Endothelial cell of umbilical vein (primary cell): ENCODE results near the gene PDE4B. TPM values are rescaled to one million over a fixed set of nuclear protein-coding genes. Genes with fewer than 3 reads are reported as not detected.
A peak's percentile ranks its signal among the peaks of the same experiment; 100 is the strongest.

ENCODE experiments used
- BruUV-seq: library from RNA; stranded (reverse); fragments of 400-500 nt; replicated peaks from 2 replicates; lab custom pipeline; 2021; lab: Mats Ljungman, UMichigan
- CTCF ChIA-PET: fragments of 300-600, 350-600 bp; sonication (Branson Sonifier 250); formaldehyde crosslinking; loops from one replicate; lab custom pipeline; 2021; ENCODE audit warnings: antibody characterized with exemption, inconsistent platforms; lab: Charles Lee
- POLR2A ChIA-PET: fragments of 300-600, 350-600 bp; sonication (Branson Sonifier 250); formaldehyde crosslinking; loops from one replicate; lab custom pipeline; 2021; ENCODE audit warnings: antibody characterized with exemption, inconsistent platforms; lab: Charles Lee
- DNase-seq: peaks from one replicate; pipeline ENCODE4 v3.0.0-alpha.2; 2011; ENCODE audit warnings: low read depth, low spot score
- FAIRE-seq: peaks from 2 replicates; lab custom pipeline; 2011; peaks lifted over from hg19 to GRCh38; lab: Jason Lieb, UNC
- H2AFZ ChIP-seq: 2 replicates; pipeline ENCODE4 v1.6.0; 2012; ENCODE audit warnings: low read depth, low read length, control low read depth, inconsistent platforms
- H3K27ac ChIP-seq: 2 replicates; pipeline ENCODE4 v1.5.1; 2011; ENCODE audit warnings: low read depth, mild to moderate bottlenecking, control low read depth, low read length, moderate library complexity; ENCODE audit not compliant: insufficient read depth
- H3K27me3 ChIP-seq, 2 experiments: 2 replicates each; pipeline versions ENCODE4 v1.6.0 to v1.6.1; 2011; ENCODE audit warnings: low read length in 2 of 2, mixed read lengths in 1 of 2; ENCODE audit not compliant: control insufficient read depth in 2 of 2, insufficient read depth in 2 of 2
- H3K36me3 ChIP-seq, 2 experiments: 2 replicates in 1 of 2; 3 replicates in 1 of 2; pipeline ENCODE4 v1.5.1; 2011; ENCODE audit warnings: low read length in 2 of 2, mild to moderate bottlenecking in 1 of 2, moderate library complexity in 1 of 2; ENCODE audit not compliant: control insufficient read depth in 2 of 2, insufficient read depth in 2 of 2; ENCODE audit errors: extremely low read depth in 1 of 2
- H3K4me1 ChIP-seq: 3 replicates; pipeline ENCODE4 v1.5.1; 2011; ENCODE audit warnings: mild to moderate bottlenecking, low read length; ENCODE audit not compliant: control insufficient read depth, insufficient read depth; ENCODE audit errors: extremely low read depth
- H3K4me2 ChIP-seq: 2 replicates; pipeline ENCODE4 v1.6.1; 2011; ENCODE audit warnings: low read length, control low read depth, mixed read lengths; ENCODE audit not compliant: insufficient read depth
- H3K4me3 ChIP-seq, 3 experiments: fragments of 200-600 bp in 1 of 3; sonication (generic), shearing (Covaris generic) in 1 of 3; replicated peaks in 1 of 3; 2 replicates each; pipeline ENCODE4 v1.5.1; 2011 to 2016; ENCODE audit warnings: control low read depth in 3 of 3, low read length in 3 of 3, mild to moderate bottlenecking in 2 of 3, inconsistent platforms in 1 of 3, low read depth in 1 of 3, moderate library complexity in 1 of 3; ENCODE audit not compliant: insufficient read depth in 1 of 3
- H3K79me2 ChIP-seq: 2 replicates; pipeline ENCODE4 v1.6.0; 2012; ENCODE audit warnings: low read length, inconsistent platforms; ENCODE audit not compliant: control insufficient read depth, insufficient read depth
- H3K9ac ChIP-seq: replicated peaks from 2 replicates; pipeline ENCODE3; 2011; ENCODE audit warnings: low read length, control low read depth; ENCODE audit not compliant: insufficient read depth; ENCODE audit errors: extremely low read depth
- H3K9me1 ChIP-seq: replicated peaks from 3 replicates; pipeline ENCODE4 v1.6.0; 2011; ENCODE audit warnings: mild to moderate bottlenecking, low read length; ENCODE audit not compliant: control insufficient read depth, insufficient read depth; ENCODE audit errors: extremely low read depth
- H3K9me3 ChIP-seq: replicated peaks from 2 replicates; pipeline ENCODE4 v1.5.1; 2012; ENCODE audit warnings: low read length, inconsistent platforms; ENCODE audit not compliant: control insufficient read depth, insufficient read depth
- H4K20me1 ChIP-seq: replicated peaks from 2 replicates; pipeline ENCODE3; 2011; ENCODE audit warnings: mild to moderate bottlenecking, low read length; ENCODE audit not compliant: control insufficient read depth, insufficient read depth; ENCODE audit errors: extremely low read depth
- CTCF ChIP-seq, 2 donors: IDR thresholded peaks; 1 replicate in 1 of 2; 2 replicates in 1 of 2; pipeline ENCODE4 v1.5.1; 2011; ENCODE audit warnings: low read length in 2 of 2, mild to moderate bottlenecking in 2 of 2, moderate library complexity in 2 of 2, control low read depth in 1 of 2, inconsistent platforms in 1 of 2, low read depth in 1 of 2; ENCODE audit not compliant: insufficient read depth in 1 of 2; ENCODE audit errors: extremely low read depth in 1 of 2
- EZH2 ChIP-seq: IDR thresholded peaks from 2 replicates; pipeline ENCODE4 v1.6.1; 2012; ENCODE audit warnings: borderline replicate concordance, low read depth, mild to moderate bottlenecking, moderate library complexity, low read length, inconsistent platforms; ENCODE audit not compliant: severe bottlenecking
- FOS ChIP-seq: IDR thresholded peaks from 2 replicates; pipeline ENCODE4 v1.6.1; 2011; ENCODE audit warnings: mild to moderate bottlenecking, low read length, moderate library complexity, borderline replicate concordance; ENCODE audit not compliant: insufficient read depth
- GATA2 ChIP-seq: IDR thresholded peaks from 2 replicates; pipeline ENCODE4 v1.7.0; 2011; ENCODE audit warnings: low read depth, mild to moderate bottlenecking, moderate library complexity, mixed read lengths, low read length; ENCODE audit not compliant: insufficient read length, insufficient read depth
- JUN ChIP-seq: IDR thresholded peaks from 2 replicates; pipeline ENCODE4 v1.6.1; 2011; ENCODE audit warnings: borderline replicate concordance, low read depth; ENCODE audit not compliant: insufficient read length, insufficient read depth
- MAX ChIP-seq: IDR thresholded peaks from 2 replicates; pipeline ENCODE4 v1.6.1; 2011; ENCODE audit not compliant: insufficient read depth, insufficient read length
- MYC ChIP-seq: IDR thresholded peaks from one replicate; pipeline ENCODE4 v1.6.1; 2011; ENCODE audit warnings: mild to moderate bottlenecking, low read depth, low read length
- POLR2A ChIP-seq: IDR thresholded peaks from 2 replicates; pipeline ENCODE4 v1.6.1; 2012; ENCODE audit warnings: low read depth, mild to moderate bottlenecking, control low read depth, low read length
- POLR2AphosphoS5 ChIP-seq: IDR thresholded peaks from 2 replicates; pipeline ENCODE4 v1.6.1; 2012; ENCODE audit warnings: low read depth, mild to moderate bottlenecking, control low read depth, low read length, moderate library complexity; ENCODE audit not compliant: insufficient read depth
- dilution Hi-C: fragments of 300-500 bp; cut with MboI; formaldehyde crosslinking; loops from one replicate; pipeline ENCODE4 v1.15.0; 2019; ENCODE audit warnings: low sequenced_read_pairs; ENCODE audit not compliant: extremely low pct_ligation_motif_present
- intact Hi-C: fragments of 100-400 bp; cut with micrococcal nuclease; formaldehyde crosslinking; loops from one replicate; pipeline ENCODE4 v1.10.0; 2022
- polyA plus RNA-seq, 4 experiments: library from polyadenylated mRNA; depleted of rRNA in 3 of 4; stranded (reverse) in 3 of 4; unstranded in 1 of 4; fragments of >200 nt; gene quantifications; 2 replicates each; pipeline versions ENCODE4 v1.2.1 to v1.2.3, GENCODE V29; 2011 to 2012; ENCODE audit warnings: missing spikeins in 1 of 4
- total RNA-seq: library from RNA; stranded (reverse); gene quantifications from 2 replicates; pipeline ENCODE4 v1.2.3, GENCODE V29; 2021

PDE4B gene
- total and polyA plus RNA-seq, 2 donors (not counting 3 experiments of a cell fraction or from before 2014, with no cell fraction given), result 63.5 to 69.8 TPM

- H3K4me3 ChIP-seq, result no peak overlapping the region
- H3K79me2 ChIP-seq, result no peaks in the 10 kb centered on the region
- H4K20me1 ChIP-seq, result no peaks in the 10 kb centered on the region
- FAIRE-seq (no peak), DNase-seq (no peak)
- H3K9ac ChIP-seq, result no peak overlapping the region
- no peak overlapping the region for H3K27ac ChIP-seq
- no peaks in the 10 kb centered on the region for H3K36me3 ChIP-seq
- no peaks in the 10 kb centered on the region for H3K4me1 ChIP-seq
- dilution Hi-C loops, result no loop called here
- intact Hi-C loops, result no loop called here
- H2AFZ ChIP-seq, result peak overlapping the region; percentile 24
- CTCF ChIA-PET, result interaction anchor here (0.9 to 1.7 kb wide), 3 partner anchors 9 to 21 kb away, joined by 3 to 5 read pairs (median 3); no protein-coding TSS in a partner anchor
- H3K9me3 ChIP-seq, result no peaks in the 10 kb centered on the region
- H3K4me2 ChIP-seq, result no peak overlapping the region
- BruUV-seq, result no TSS peak
- TF ChIP-seq JUN, result no peak
- no peak for TF ChIP-seq CTCF (IDR thresholded peaks at IDR 0.05; ENCODE audit: extremely low read depth in 1 of 2, insufficient read depth in 1 of 2, low read depth in 1 of 2, low read length in 2 of 2)
- TF ChIP-seq MYC, result no peak
- TF ChIP-seq FOS, result no peak
- TF ChIP-seq POLR2AphosphoS5, result no peak
- TF ChIP-seq EZH2, result no peak
- no peak for TF ChIP-seq GATA2
- no peak for TF ChIP-seq POLR2A
- no peak for TF ChIP-seq MAX
- no peaks in the 10 kb centered on the region for H3K9me1 ChIP-seq
- POLR2A ChIA-PET, result no interaction called here
- H3K27me3 ChIP-seq, result no peaks in the 10 kb centered on the region
Observed at GRCh38 chr1:66380452-66381212, 587.9 kb downstream of the PDE4B start.
